SK-N-SH (cell line): ENCODE measurements around the gene P2RX5.

Source experiments
- CTCF ChIP-seq: fragments of 200-600 bp; sonication (generic); IDR thresholded peaks from 2 replicates; pipeline ENCODE4 v1.6.1; 2017; ENCODE audit warnings: antibody characterized with exemption, mild to moderate bottlenecking, moderate library complexity
- EP300 ChIP-seq, 2 experiments: IDR thresholded peaks; 2 replicates each; pipeline versions ENCODE4 v1.4.0 to v1.6.1; 2012; ENCODE audit warnings: borderline replicate concordance in 1 of 2, low read depth in 1 of 2, low read length in 1 of 2
- EZH2phosphoT487 ChIP-seq: fragments of 200-600 bp; sonication (generic); IDR thresholded peaks from 2 replicates; pipeline ENCODE4 v1.6.1; 2017; ENCODE audit warnings: low read depth, mixed run types, mild to moderate bottlenecking, antibody characterized with exemption, moderate library complexity, borderline replicate concordance
- GABPA ChIP-seq: IDR thresholded peaks from 2 replicates; pipeline ENCODE4 v1.4.0; 2012; ENCODE audit warnings: low read depth, mild to moderate bottlenecking
- MEF2A ChIP-seq: IDR thresholded peaks from 2 replicates; pipeline ENCODE4 v1.4.0; 2012; ENCODE audit warnings: low read depth, borderline replicate concordance
- MXI1 ChIP-seq: IDR thresholded peaks from 2 replicates; pipeline ENCODE4 v1.6.1; 2012; ENCODE audit warnings: mild to moderate bottlenecking, low read depth, low read length, improper control_type of control experiment
- NFIC ChIP-seq: IDR thresholded peaks from 2 replicates; pipeline ENCODE4 v1.4.0; 2012; ENCODE audit warnings: borderline replicate concordance
- POLR2AphosphoS5 ChIP-seq: IDR thresholded peaks from 2 replicates; pipeline ENCODE4 v1.6.1; 2012; ENCODE audit warnings: low read depth, low read length
- REST ChIP-seq: IDR thresholded peaks from 2 replicates; pipeline ENCODE4 v1.6.1; 2012; ENCODE audit warnings: mild to moderate bottlenecking, low read depth, low read length, moderate library complexity
- SMC3 ChIP-seq: IDR thresholded peaks from 2 replicates; pipeline ENCODE4 v1.6.1; 2012; ENCODE audit warnings: low read depth, low read length, improper control_type of control experiment
- TAF1 ChIP-seq: IDR thresholded peaks from 2 replicates; pipeline ENCODE4 v1.6.1; 2012; ENCODE audit warnings: low read depth, mild to moderate bottlenecking, low read length, moderate library complexity, borderline replicate concordance
- TEAD4 ChIP-seq: IDR thresholded peaks from 2 replicates; pipeline ENCODE4 v1.4.0; 2012; ENCODE audit warnings: mild to moderate bottlenecking, borderline replicate concordance; ENCODE audit not compliant: insufficient read depth

GRCh38 chr17:3715296-3715695 is 19.3 kb upstream of the P2RX5 start:
- TF ChIP-seq CTCF (no peak), REST (no peak), EZH2phosphoT487 (no peak), SMC3 (no peak), MEF2A (no peak), TAF1 (no peak), NFIC (no peak), GABPA (no peak), POLR2AphosphoS5 (no peak), MXI1 (no peak), TEAD4 (no peak), EP300 (IDR thresholded peaks at IDR 0.05; ENCODE audit: borderline replicate concordance in 1 of 2, low read depth in 1 of 2, low read length in 1 of 2) (no peak)
